KMS-11 (cell line): ENCODE measurements around the gene MYO5C.

Source experiments
- H2AFZ ChIP-seq: fragments of 200-600 bp; sonication (generic); 2 replicates; pipeline ENCODE4 v1.6.1; 2016; ENCODE audit warnings: antibody characterized with exemption, mixed run types, low read depth
- H3K27ac ChIP-seq: fragments of 200-600 bp; sonication (generic); 2 replicates; pipeline ENCODE4 v1.6.1; 2016; ENCODE audit warnings: mild to moderate bottlenecking, mixed run types
- H3K27me3 ChIP-seq: fragments of 200-600 bp; sonication (generic); 2 replicates; pipeline ENCODE4 v1.6.1; 2017; ENCODE audit warnings: mild to moderate bottlenecking, low read depth, mixed run types, moderate library complexity; ENCODE audit not compliant: insufficient read depth
- H3K36me3 ChIP-seq: fragments of 200-600 bp; sonication (generic); 2 replicates; pipeline ENCODE4 v1.6.1; 2017; ENCODE audit warnings: mild to moderate bottlenecking, mixed run types; ENCODE audit not compliant: insufficient read depth
- H3K4me1 ChIP-seq: fragments of 200-600 bp; sonication (generic); 2 replicates; pipeline ENCODE4 v1.6.1; 2016; ENCODE audit warnings: mild to moderate bottlenecking, low read depth, mixed run types; ENCODE audit not compliant: poor library complexity, severe bottlenecking
- H3K4me2 ChIP-seq: fragments of 200-600 bp; sonication (generic); 2 replicates; pipeline ENCODE4 v1.7.0; 2016; ENCODE audit warnings: mild to moderate bottlenecking, mixed run types
- H3K4me3 ChIP-seq: fragments of 200-600 bp; sonication (generic); IDR thresholded peaks from 2 replicates; pipeline ENCODE4 v1.6.1; 2017; ENCODE audit warnings: low read depth, low read length, mixed read lengths; ENCODE audit not compliant: insufficient read depth
- H3K79me2 ChIP-seq: fragments of 200-600 bp; sonication (generic); 2 replicates; pipeline ENCODE4 v1.6.1; 2016; ENCODE audit warnings: low read depth, mixed run types; ENCODE audit not compliant: insufficient read depth
- H3K9ac ChIP-seq: fragments of 200-600 bp; sonication (generic); 2 replicates; pipeline ENCODE4 v1.6.1; 2016; ENCODE audit warnings: mild to moderate bottlenecking, mixed run types
- H4K20me1 ChIP-seq: fragments of 200-600 bp; sonication (generic); 2 replicates; pipeline ENCODE4 v1.6.1; 2016; ENCODE audit warnings: mild to moderate bottlenecking, mixed run types; ENCODE audit not compliant: insufficient read depth
- TF ChIP-seq, protein P1 (sequence below): fragments of 200-600 bp; sonication (generic); conservative IDR thresholded peaks from 2 replicates; pipeline ENCODE4 v1.6.1; 2017; ENCODE audit warnings: low read depth, mild to moderate bottlenecking, antibody characterized with exemption, low read length, moderate library complexity, mixed read lengths

The MYO5C gene

DNA sequence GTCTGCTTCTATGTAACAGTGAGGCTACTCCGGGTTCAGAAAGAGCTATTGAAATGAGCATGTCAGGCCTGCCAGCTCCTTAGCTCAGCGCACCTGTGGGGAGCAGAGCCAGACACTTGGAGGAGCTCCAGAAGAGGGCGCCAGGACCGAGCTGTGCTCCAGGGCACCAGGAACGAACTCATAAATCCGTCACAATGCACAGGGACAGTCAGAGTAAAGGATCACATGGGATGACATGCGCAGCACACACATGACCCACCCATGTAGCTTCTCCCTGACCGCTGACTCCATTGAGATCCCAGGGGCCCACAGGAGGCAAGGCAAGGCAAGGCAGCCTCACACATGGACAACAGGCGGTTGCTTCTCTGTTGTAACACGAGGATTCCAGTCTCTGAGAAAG is 78.4 kb downstream of the MYO5C start:
- TF ChIP-seq, protein P1, sequence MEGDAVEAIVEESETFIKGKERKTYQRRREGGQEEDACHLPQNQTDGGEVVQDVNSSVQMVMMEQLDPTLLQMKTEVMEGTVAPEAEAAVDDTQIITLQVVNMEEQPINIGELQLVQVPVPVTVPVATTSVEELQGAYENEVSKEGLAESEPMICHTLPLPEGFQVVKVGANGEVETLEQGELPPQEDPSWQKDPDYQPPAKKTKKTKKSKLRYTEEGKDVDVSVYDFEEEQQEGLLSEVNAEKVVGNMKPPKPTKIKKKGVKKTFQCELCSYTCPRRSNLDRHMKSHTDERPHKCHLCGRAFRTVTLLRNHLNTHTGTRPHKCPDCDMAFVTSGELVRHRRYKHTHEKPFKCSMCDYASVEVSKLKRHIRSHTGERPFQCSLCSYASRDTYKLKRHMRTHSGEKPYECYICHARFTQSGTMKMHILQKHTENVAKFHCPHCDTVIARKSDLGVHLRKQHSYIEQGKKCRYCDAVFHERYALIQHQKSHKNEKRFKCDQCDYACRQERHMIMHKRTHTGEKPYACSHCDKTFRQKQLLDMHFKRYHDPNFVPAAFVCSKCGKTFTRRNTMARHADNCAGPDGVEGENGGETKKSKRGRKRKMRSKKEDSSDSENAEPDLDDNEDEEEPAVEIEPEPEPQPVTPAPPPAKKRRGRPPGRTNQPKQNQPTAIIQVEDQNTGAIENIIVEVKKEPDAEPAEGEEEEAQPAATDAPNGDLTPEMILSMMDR: 0 out of 2 replicates have a peak, but pooled peaks have one; percentile 27
- no peaks in the 10 kb centered on the region for H3K36me3 ChIP-seq
- no peak overlapping the region for H3K9ac ChIP-seq
- no peak overlapping the region for H2AFZ ChIP-seq
- H4K20me1 ChIP-seq: no peaks in the 10 kb centered on the region
- no peaks in the 10 kb centered on the region for H3K79me2 ChIP-seq
- no peak overlapping the region for H3K4me3 ChIP-seq
- no peaks in the 10 kb centered on the region for H3K27me3 ChIP-seq
- H3K27ac ChIP-seq: no peak overlapping the region
- H3K4me2 ChIP-seq: no peak overlapping the region
- H3K4me1 ChIP-seq: peaks cover 5% of the 10 kb centered on the region

DNA sequence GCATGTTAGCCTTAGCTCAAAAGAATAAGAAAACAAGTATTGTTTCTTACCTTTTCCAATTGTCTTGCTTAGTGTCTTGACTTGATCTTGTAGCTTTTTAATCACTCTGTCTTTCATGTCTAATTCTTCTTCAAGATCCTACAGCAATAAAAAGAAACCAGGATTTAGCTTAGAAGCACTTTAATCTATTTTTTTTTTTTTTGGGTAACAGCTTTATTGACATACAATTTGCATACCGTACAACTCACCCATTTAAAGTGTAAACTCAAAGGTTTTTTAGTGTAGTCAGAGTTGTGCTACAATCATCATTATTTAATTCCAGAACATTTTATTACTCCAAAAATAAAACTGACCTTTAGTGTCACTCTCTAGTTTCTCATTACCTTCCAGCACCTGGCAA is 81.1 kb downstream of the MYO5C start:
- H3K27me3 ChIP-seq: no peaks in the 10 kb centered on the region
- no peak overlapping the region for H2AFZ ChIP-seq
- no peaks in the 10 kb centered on the region for H3K36me3 ChIP-seq
- no peaks in the 10 kb centered on the region for H3K4me1 ChIP-seq
- H4K20me1 ChIP-seq: no peaks in the 10 kb centered on the region
- H3K9ac ChIP-seq: no peak overlapping the region
- no peak overlapping the region for H3K27ac ChIP-seq
- TF ChIP-seq, protein P1: no peak
- H3K79me2 ChIP-seq: no peaks in the 10 kb centered on the region
- H3K4me3 ChIP-seq: no peak overlapping the region
- H3K4me2 ChIP-seq: no peak overlapping the region

DNA sequence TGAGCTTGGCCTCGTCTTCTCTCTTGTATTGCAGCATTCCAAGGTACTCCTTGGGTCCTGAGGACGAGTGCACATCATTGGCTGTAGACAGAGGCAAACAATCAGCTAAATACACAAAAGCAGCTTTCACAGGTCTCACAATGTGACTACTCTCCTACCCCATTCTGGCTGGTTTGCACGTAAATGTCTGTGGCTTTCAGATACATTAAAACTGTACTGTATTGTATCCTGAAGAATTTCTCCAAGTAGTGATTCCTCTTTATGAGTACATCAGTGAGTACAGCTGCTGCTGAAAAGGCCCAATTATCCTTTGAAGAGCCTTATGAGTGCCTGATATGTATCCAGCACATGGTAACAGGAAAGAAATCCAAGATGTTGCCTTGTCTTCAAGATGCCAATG is 82.4 kb downstream of the MYO5C start:
- H4K20me1 ChIP-seq: no peaks in the 10 kb centered on the region
- TF ChIP-seq, protein P1: no peak
- no peak overlapping the region for H3K4me3 ChIP-seq
- no peak overlapping the region for H3K27ac ChIP-seq
- no peaks in the 10 kb centered on the region for H3K27me3 ChIP-seq
- no peak overlapping the region for H2AFZ ChIP-seq
- no peaks in the 10 kb centered on the region for H3K79me2 ChIP-seq
- no peaks in the 10 kb centered on the region for H3K36me3 ChIP-seq
- no peak overlapping the region for H3K9ac ChIP-seq
- no peak overlapping the region for H3K4me2 ChIP-seq
- no peaks in the 10 kb centered on the region for H3K4me1 ChIP-seq

DNA sequence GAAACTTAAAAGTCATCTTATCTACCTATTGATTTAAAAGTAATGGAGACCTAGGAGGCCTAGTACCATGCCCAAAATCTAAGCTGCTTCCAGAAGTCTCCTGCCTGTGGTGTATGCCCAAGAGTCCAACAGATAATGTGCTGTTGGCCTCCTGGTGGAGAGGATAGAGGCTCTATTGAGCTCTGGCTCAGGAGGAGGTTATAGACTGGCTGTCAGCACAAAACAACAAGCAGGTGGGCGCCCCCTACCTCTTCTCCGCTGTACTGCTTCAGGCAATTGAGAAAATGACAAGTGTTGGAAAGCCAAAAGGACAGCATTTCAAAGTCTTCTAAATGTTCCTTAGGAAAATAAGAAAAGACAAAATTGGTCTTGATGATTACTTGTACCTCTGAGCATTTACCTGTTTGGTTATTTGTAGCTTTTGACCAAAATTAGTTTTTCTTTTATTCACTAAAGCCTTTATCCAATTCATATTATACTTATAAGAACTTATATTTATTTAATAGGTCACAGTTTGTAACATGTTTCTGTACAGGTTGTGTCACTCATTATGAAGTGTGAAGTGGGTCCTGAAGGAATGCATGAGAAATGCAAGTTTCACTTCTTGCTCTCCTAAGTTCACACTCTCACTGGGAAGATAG is 87.2 kb downstream of the MYO5C start:
- no peak overlapping the region for H3K9ac ChIP-seq
- no peak overlapping the region for H3K27ac ChIP-seq
- no peak overlapping the region for H3K4me3 ChIP-seq
- TF ChIP-seq, protein P1: peak; percentile 92
- no peaks in the 10 kb centered on the region for H4K20me1 ChIP-seq
- no peaks in the 10 kb centered on the region for H3K79me2 ChIP-seq
- no peaks in the 10 kb centered on the region for H3K4me1 ChIP-seq
- no peak overlapping the region for H2AFZ ChIP-seq
- H3K36me3 ChIP-seq: no peaks in the 10 kb centered on the region
- no peaks in the 10 kb centered on the region for H3K27me3 ChIP-seq
- H3K4me2 ChIP-seq: no peak overlapping the region
